ENCODE data around the gene MCF2L2.

MCF2L2 gene

DNA sequence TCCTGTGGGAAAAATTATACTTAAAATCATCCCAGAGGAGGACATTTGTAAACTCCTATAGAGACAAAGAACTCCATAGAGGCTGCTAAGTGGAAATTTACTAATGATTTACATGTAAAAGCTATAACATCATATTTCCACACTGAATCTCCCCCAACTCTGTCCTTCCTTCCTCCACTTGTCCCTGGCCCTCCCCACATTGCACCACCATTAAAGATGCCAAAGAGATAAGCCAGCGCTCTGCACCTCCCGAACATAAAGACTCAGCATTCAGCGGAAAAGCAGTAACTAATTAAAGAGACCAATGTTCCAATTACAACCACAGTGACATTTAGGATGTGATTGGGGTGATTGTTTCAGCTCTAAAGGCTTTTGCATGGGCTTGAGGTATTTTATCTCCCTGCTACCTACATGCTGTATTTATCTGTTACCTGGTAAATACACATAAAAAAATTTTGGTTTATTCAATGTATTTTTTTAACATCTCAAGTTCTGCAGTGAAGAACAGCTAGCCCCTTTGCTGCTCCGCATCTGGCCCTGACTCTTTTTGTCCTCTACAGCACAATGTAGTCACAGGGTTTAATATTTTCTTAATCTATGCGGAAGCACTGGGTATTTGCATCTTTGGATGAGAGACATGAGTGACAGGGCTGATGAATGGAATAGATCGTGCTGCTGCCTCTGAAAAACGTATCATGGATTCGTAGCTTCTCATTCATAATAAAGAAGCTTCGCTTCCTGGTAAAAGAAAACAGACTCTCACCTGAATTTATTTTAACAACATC lies 210.7 kb downstream of the MCF2L2 start (continued):
- TF ChIP-seq, protein P1, sequence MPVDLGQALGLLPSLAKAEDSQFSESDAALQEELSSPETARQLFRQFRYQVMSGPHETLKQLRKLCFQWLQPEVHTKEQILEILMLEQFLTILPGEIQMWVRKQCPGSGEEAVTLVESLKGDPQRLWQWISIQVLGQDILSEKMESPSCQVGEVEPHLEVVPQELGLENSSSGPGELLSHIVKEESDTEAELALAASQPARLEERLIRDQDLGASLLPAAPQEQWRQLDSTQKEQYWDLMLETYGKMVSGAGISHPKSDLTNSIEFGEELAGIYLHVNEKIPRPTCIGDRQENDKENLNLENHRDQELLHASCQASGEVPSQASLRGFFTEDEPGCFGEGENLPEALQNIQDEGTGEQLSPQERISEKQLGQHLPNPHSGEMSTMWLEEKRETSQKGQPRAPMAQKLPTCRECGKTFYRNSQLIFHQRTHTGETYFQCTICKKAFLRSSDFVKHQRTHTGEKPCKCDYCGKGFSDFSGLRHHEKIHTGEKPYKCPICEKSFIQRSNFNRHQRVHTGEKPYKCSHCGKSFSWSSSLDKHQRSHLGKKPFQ (tag by site-specific recombination; IDR thresholded peaks at IDR 0.05): no peak
- TF ChIP-seq ZNF626 (tag by site-specific recombination; IDR thresholded peaks at IDR 0.05) (no peak), KLF16 (tag by site-specific recombination; IDR thresholded peaks at IDR 0.05) (no peak), ZNF19 (tag by site-specific recombination; IDR thresholded peaks at IDR 0.05; ENCODE audit: low read depth) (no peak), ZNF639 (tag by site-specific recombination; IDR thresholded peaks at IDR 0.05) (no peak), TCF7L2 (IDR thresholded peaks at IDR 0.05; ENCODE audit: borderline replicate concordance, low read depth, low read length) (no peak)

DNA sequence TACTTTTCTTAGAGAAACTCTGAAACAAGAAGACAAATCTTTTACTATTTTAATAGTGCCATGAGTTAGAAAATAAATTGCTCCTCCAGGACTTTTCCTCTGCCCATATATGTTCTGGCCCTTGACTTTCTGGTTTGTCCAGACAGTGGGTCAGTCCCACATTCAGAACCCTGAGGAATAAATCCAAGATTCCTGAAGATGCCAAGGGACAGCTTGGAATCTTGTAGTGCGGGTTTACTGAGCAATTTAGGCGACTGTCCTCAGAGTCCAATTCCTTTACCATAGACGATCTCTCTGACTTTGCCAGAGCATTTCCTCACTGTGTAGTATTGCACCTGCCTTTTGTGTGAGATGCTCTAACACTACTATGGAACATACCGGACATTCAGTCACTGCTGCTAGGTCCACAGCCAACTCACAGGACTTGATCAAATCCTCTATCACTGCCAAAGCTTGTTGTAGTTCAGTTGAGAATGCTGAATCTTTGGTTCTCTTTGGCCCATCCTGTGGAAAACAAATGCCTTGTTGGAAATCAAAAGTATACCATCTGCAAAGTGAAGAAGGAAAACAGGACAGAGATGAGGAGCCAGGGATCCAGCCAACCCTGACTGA lies 212.7 kb downstream of the MCF2L2 start:
- TF ChIP-seq ZNF560 (tag by site-specific recombination; IDR thresholded peaks at IDR 0.05; ENCODE audit: borderline replicate concordance) (no peak), GLI2 (tag by site-specific recombination; IDR thresholded peaks at IDR 0.05; ENCODE audit: borderline replicate concordance, low read depth) (no peak), ZNF513 (tag by site-specific recombination; IDR thresholded peaks at IDR 0.05) (no peak), HOXD13 (CRISPR knock-in tag; IDR thresholded peaks at IDR 0.05; ENCODE audit: borderline replicate concordance) (no peak)
- no peaks in the 10 kb centered on the region for H3K9me3 ChIP-seq (ENCODE audit: control insufficient read depth, insufficient read depth, low read depth, low read length)
- POLR2A ChIA-PET: no interaction called here
- no peak overlapping the region for H3K4me3 ChIP-seq (ENCODE audit: low read depth, low read length)
- H3K36me3 ChIP-seq (ENCODE audit: control insufficient read depth in 2 of 2, insufficient read depth in 1 of 2, low read length in 2 of 2): no peaks in the 10 kb centered on the region
- H3K27ac ChIP-seq (ENCODE audit: extremely low read depth, low read depth, low read length): no peak overlapping the region
- CTCF ChIA-PET: no interaction called here
- H3K4me1 ChIP-seq (ENCODE audit: control insufficient read depth, insufficient read depth, low read length): no peaks in the 10 kb centered on the region

DNA sequence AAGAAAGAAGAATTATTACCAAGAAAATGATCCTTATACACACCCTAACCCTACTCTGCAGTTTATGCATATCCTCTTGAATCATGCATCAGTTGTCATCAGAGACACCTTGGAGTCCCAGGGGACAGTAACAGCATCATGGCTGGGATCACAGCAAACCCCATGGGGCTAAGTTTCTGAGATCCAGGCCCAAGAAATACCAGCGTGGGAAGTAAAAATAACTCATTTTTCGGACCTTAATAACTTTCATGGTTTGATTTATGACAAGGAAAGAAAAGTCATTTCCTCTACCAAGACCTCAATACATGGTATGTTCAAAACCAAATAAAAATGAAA lies 214.2 kb downstream of the MCF2L2 start:
- Histone ChIP-seq H3K36me3 (ENCODE audit: control insufficient read depth in 2 of 2, insufficient read depth in 1 of 2, low read length in 2 of 2) (no peaks in the 10 kb centered on the region), H3K4me3 (ENCODE audit: low read depth, low read length) (no peak overlapping the region), H3K9me3 (ENCODE audit: control insufficient read depth, insufficient read depth, low read depth, low read length) (no peaks in the 10 kb centered on the region), H3K27ac (ENCODE audit: extremely low read depth, low read depth, low read length) (no peak overlapping the region), H3K4me1 (ENCODE audit: control insufficient read depth, insufficient read depth, low read length) (no peaks in the 10 kb centered on the region)
- ChIA-PET CTCF (interaction anchor here (0.6 kb wide), 1 partner anchor 381 kb away, joined by 3 read pairs; no protein-coding TSS in a partner anchor), POLR2A (no interaction called here)
- TF ChIP-seq ZNF558 (tag by site-specific recombination; IDR thresholded peaks at IDR 0.05): no peak
- TF ChIP-seq, protein P2, sequence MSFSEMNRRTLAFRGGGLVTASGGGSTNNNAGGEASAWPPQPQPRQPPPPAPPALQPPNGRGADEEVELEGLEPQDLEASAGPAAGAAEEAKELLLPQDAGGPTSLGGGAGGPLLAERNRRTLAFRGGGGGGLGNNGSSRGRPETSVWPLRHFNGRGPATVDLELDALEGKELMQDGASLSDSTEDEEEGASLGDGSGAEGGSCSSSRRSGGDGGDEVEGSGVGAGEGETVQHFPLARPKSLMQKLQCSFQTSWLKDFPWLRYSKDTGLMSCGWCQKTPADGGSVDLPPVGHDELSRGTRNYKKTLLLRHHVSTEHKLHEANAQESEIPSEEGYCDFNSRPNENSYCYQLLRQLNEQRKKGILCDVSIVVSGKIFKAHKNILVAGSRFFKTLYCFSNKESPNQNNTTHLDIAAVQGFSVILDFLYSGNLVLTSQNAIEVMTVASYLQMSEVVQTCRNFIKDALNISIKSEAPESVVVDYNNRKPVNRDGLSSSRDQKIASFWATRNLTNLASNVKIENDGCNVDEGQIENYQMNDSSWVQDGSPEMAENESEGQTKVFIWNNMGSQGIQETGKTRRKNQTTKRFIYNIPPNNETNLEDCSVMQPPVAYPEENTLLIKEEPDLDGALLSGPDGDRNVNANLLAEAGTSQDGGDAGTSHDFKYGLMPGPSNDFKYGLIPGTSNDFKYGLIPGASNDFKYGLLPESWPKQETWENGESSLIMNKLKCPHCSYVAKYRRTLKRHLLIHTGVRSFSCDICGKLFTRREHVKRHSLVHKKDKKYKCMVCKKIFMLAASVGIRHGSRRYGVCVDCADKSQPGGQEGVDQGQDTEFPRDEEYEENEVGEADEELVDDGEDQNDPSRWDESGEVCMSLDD (tag by site-specific recombination; IDR thresholded peaks at IDR 0.05): no peak
- TF ChIP-seq ZNF350 (tag by site-specific recombination; IDR thresholded peaks at IDR 0.05): no peak
- no peak for TF ChIP-seq ZNF510 (tag by site-specific recombination; IDR thresholded peaks at IDR 0.05; ENCODE audit: insufficient replicate concordance)
- TF ChIP-seq ZIC2 (tag by site-specific recombination; IDR thresholded peaks at IDR 0.05): no peak
- no peak for TF ChIP-seq PRDM2 (tag by site-specific recombination; IDR thresholded peaks at IDR 0.05; ENCODE audit: borderline replicate concordance)
- TF ChIP-seq EGR2 (tag by site-specific recombination; IDR thresholded peaks at IDR 0.05; ENCODE audit: low read depth): no peak
- no peak for TF ChIP-seq KLF10 (tag by site-specific recombination; IDR thresholded peaks at IDR 0.05)
